Gastroesophageal sphincter (tissue), 3 donors: ENCODE measurements around the gene TTC39C.

Source experiments
- POLR2A ChIP-seq, 2 donors: fragments of 450-650 bp; IDR thresholded peaks; one replicate each; pipeline ENCODE4 v1.6.1; 2017; ENCODE audit warnings: antibody characterized with exemption in 2 of 2, mild to moderate bottlenecking in 2 of 2, moderate library complexity in 1 of 2
- TF ChIP-seq, protein P1 (sequence below), 4 experiments: fragments of 200-600 bp in 2 of 4; fragments of 450-650 bp in 2 of 4; sonication (generic) in 1 of 4; IDR thresholded peaks; one replicate each; pipeline ENCODE4 v1.5.1; 2017 to 2019; ENCODE audit warnings: antibody characterized with exemption in 4 of 4, mild to moderate bottlenecking in 2 of 4, moderate library complexity in 2 of 4

GRCh38 chr18:24057804-24058203 is 43.2 kb downstream of the TTC39C start:
- TF ChIP-seq, protein P1, sequence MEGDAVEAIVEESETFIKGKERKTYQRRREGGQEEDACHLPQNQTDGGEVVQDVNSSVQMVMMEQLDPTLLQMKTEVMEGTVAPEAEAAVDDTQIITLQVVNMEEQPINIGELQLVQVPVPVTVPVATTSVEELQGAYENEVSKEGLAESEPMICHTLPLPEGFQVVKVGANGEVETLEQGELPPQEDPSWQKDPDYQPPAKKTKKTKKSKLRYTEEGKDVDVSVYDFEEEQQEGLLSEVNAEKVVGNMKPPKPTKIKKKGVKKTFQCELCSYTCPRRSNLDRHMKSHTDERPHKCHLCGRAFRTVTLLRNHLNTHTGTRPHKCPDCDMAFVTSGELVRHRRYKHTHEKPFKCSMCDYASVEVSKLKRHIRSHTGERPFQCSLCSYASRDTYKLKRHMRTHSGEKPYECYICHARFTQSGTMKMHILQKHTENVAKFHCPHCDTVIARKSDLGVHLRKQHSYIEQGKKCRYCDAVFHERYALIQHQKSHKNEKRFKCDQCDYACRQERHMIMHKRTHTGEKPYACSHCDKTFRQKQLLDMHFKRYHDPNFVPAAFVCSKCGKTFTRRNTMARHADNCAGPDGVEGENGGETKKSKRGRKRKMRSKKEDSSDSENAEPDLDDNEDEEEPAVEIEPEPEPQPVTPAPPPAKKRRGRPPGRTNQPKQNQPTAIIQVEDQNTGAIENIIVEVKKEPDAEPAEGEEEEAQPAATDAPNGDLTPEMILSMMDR (IDR thresholded peaks at IDR 0.05): no peak
- TF ChIP-seq POLR2A (IDR thresholded peaks at IDR 0.05): no peak
